ENCODE measurements around the gene SEBOX.

The SEBOX gene

GRCh38 chr17:28392491-28392890 is 27.5 kb upstream of the SEBOX start:
- DNase-seq: no peak

GRCh38 chr17:28391401-28391800 is 26.4 kb upstream of the SEBOX start:
- DNase-seq: no peak

GRCh38 chr17:28390984-28391383 is 26.0 kb upstream of the SEBOX start:
- DNase-seq: no peak

GRCh38 chr17:28390563-28390962 is 25.6 kb upstream of the SEBOX start:
- no peak for DNase-seq

GRCh38 chr17:28390141-28390540 is 25.1 kb upstream of the SEBOX start:
- no peak for DNase-seq

GRCh38 chr17:28388106-28388505 is 23.1 kb upstream of the SEBOX start:
- no peak for DNase-seq

- DNase-seq: no peak
Measured at GRCh38 chr17:28386391-28386790, 21.4 kb upstream of the SEBOX start.

GRCh38 chr17:28385406-28385805 is 20.4 kb upstream of the SEBOX start:
- no peak for DNase-seq

GRCh38 chr17:28385037-28385400 is 20.0 kb upstream of the SEBOX start:
- no peak for DNase-seq

GRCh38 chr17:28384281-28385036 is 19.5 kb upstream of the SEBOX start:
- peak; percentile 87 for DNase-seq

GRCh38 chr17:28381141-28381825 is 16.3 kb upstream of the SEBOX start:
- no peak for DNase-seq

GRCh38 chr17:28379814-28380801 is 15.1 kb upstream of the SEBOX start:
- no peak for DNase-seq

GRCh38 chr17:28372945-28373274 is 7.9 kb upstream of the SEBOX start:
- no peak for DNase-seq

- DNase-seq: peak; percentile 68
Measured at GRCh38 chr17:28372203-28372944, 7.4 kb upstream of the SEBOX start.

GRCh38 chr17:28371245-28372202 is 6.5 kb upstream of the SEBOX start, which contains the start of gene SARM1:
TSS of gene SARM1 (plus strand) at chr17:28371694. CDS start at chr17:28372033, 339 bp downstream.
- peak; percentile 94 for DNase-seq

- no peak for DNase-seq
Measured at GRCh38 chr17:28370744-28371103, 5.7 kb upstream of the SEBOX start.

GRCh38 chr17:28370035-28370743 is 5.2 kb upstream of the SEBOX start, which contains the start of gene VTN:
TSS of gene VTN (minus strand) at chr17:28370307. CDS start at chr17:28370203, 104 bp downstream.
- no peak for DNase-seq

- DNase-seq: no peak
Measured at GRCh38 chr17:28369684-28370034, 4.7 kb upstream of the SEBOX start.

GRCh38 chr17:28368915-28369683 is 4.1 kb upstream of the SEBOX start:
- no peak for DNase-seq

- no peak for DNase-seq
Measured at GRCh38 chr17:28368306-28368831, 3.4 kb upstream of the SEBOX start.

Data from activated effector memory CD4-positive, alpha-beta T cell treated with anti-CD3 and anti-CD28 coated beads, Interleukin-2, amount 50 U/mL, for 16 hours (primary cell).